HuH-7.5 (cell line): ENCODE measurements around the gene UGT1A6.

Source experiments
- DNase-seq: peaks from one replicate; pipeline ENCODE4 v3.0.0; 2011; ENCODE audit warnings: low spot score

Gene UGT1A6

GRCh38 chr2:233801357-233802131 is 108.9 kb downstream of the UGT1A6 start:
- no peak for DNase-seq

GRCh38 chr2:233802132-233802815 is 109.6 kb downstream of the UGT1A6 start:
- DNase-seq, result no peak

GRCh38 chr2:233803292-233803911 is 110.7 kb downstream of the UGT1A6 start:
- no peak for DNase-seq

GRCh38 chr2:233803994-233804393 is 111.3 kb downstream of the UGT1A6 start:
- no peak for DNase-seq

GRCh38 chr2:233807215-233807865 is 114.7 kb downstream of the UGT1A6 start:
- no peak for DNase-seq

GRCh38 chr2:233807966-233808935 is 115.6 kb downstream of the UGT1A6 start:
- no peak for DNase-seq

GRCh38 chr2:233810385-233810784 is 117.7 kb downstream of the UGT1A6 start:
- no peak for DNase-seq

GRCh38 chr2:233811087-233811486 is 118.4 kb downstream of the UGT1A6 start:
- DNase-seq, result no peak

- DNase-seq, result no peak
Observed at GRCh38 chr2:233811732-233812131, 119.0 kb downstream of the UGT1A6 start.

GRCh38 chr2:233813236-233814055 is 120.8 kb downstream of the UGT1A6 start:
- DNase-seq, result no peak

GRCh38 chr2:233814056-233814835 is 121.6 kb downstream of the UGT1A6 start:
- DNase-seq, result no peak

GRCh38 chr2:233815861-233816260 is 123.2 kb downstream of the UGT1A6 start:
- no peak for DNase-seq

GRCh38 chr2:233816334-233816733 is 123.6 kb downstream of the UGT1A6 start:
- no peak for DNase-seq

GRCh38 chr2:233816771-233817170 is 124.1 kb downstream of the UGT1A6 start:
- DNase-seq, result peak; percentile 20

GRCh38 chr2:233817361-233817911 is 124.7 kb downstream of the UGT1A6 start:
- no peak for DNase-seq

GRCh38 chr2:233817995-233818638 is 125.4 kb downstream of the UGT1A6 start:
- DNase-seq, result peak; percentile 29

GRCh38 chr2:233818639-233819621 is 126.2 kb downstream of the UGT1A6 start:
- no peak for DNase-seq
